Trophoblast cell (in vitro differentiated cells and primary cell): Measurements from ENCODE around the gene ZNF365.
A peak's percentile ranks its signal among the peaks of the same experiment; 100 is the strongest.

Source experiments
- DNase-seq, 2 donors: peaks; one replicate each; pipeline ENCODE4 v3.0.0-alpha.2; 2016
- H2AFZ ChIP-seq: 2 replicates; pipeline ENCODE4 v1.6.1; 2013; ENCODE audit warnings: low read length, moderate library complexity, mild to moderate bottlenecking; ENCODE audit not compliant: insufficient read depth, poor library complexity
- H2AK5ac ChIP-seq: 2 replicates; pipeline ENCODE4 v1.6.1; 2013; ENCODE audit warnings: mild to moderate bottlenecking, low read length
- H2BK120ac ChIP-seq: 2 replicates; pipeline ENCODE4 v1.6.1; 2013; ENCODE audit warnings: low read length, mild to moderate bottlenecking, moderate library complexity; ENCODE audit not compliant: insufficient read depth, poor library complexity
- H2BK12ac ChIP-seq: 2 replicates; pipeline ENCODE4 v1.6.1; 2013; ENCODE audit warnings: mild to moderate bottlenecking, low read length, moderate library complexity
- H2BK5ac ChIP-seq: 2 replicates; pipeline ENCODE4 v1.6.1; 2013; ENCODE audit warnings: low read length, low read depth, moderate library complexity, mild to moderate bottlenecking; ENCODE audit not compliant: poor library complexity
- H3K14ac ChIP-seq: 2 replicates; pipeline ENCODE4 v1.6.1; 2013; ENCODE audit warnings: mild to moderate bottlenecking, low read length
- H3K18ac ChIP-seq: 2 replicates; pipeline ENCODE4 v1.6.1; 2013; ENCODE audit warnings: mild to moderate bottlenecking, low read length
- H3K23ac ChIP-seq: 2 replicates; pipeline ENCODE4 v1.6.1; 2013; ENCODE audit warnings: low read length
- H3K27ac ChIP-seq: 2 replicates; pipeline ENCODE4 v1.5.1; 2013; ENCODE audit warnings: low read depth, mild to moderate bottlenecking, inconsistent platforms, low read length, moderate library complexity
- H3K27me3 ChIP-seq: 2 replicates; pipeline ENCODE4 v1.6.1; 2013; ENCODE audit warnings: inconsistent platforms, mild to moderate bottlenecking, low read length, moderate library complexity; ENCODE audit not compliant: insufficient read depth
- H3K36me3 ChIP-seq, 2 experiments: 1 replicate in 1 of 2; 2 replicates in 1 of 2; pipeline ENCODE4 v1.6.1; 2013; ENCODE audit warnings: low read length in 2 of 2, mild to moderate bottlenecking in 2 of 2, moderate library complexity in 1 of 2; ENCODE audit not compliant: insufficient read depth in 2 of 2, control insufficient read depth in 1 of 2
- H3K4ac ChIP-seq: 2 replicates; pipeline ENCODE4 v1.6.1; 2013; ENCODE audit warnings: low read depth, mild to moderate bottlenecking, low read length, moderate library complexity
- H3K4me1 ChIP-seq, 2 experiments: 1 replicate in 1 of 2; 2 replicates in 1 of 2; pipeline ENCODE4 v1.6.1; 2013; ENCODE audit warnings: low read length in 2 of 2, mild to moderate bottlenecking in 2 of 2, moderate library complexity in 1 of 2; ENCODE audit not compliant: insufficient read depth in 2 of 2, control insufficient read depth in 1 of 2
- H3K4me2 ChIP-seq: 2 replicates; pipeline ENCODE4 v1.6.1; 2013; ENCODE audit warnings: inconsistent platforms, mild to moderate bottlenecking, low read length, moderate library complexity
- H3K4me3 ChIP-seq: 2 replicates; pipeline ENCODE4 v1.5.1; 2013; ENCODE audit warnings: mild to moderate bottlenecking, low read depth, low read length, inconsistent platforms
- H3K79me1 ChIP-seq: one replicate; pipeline ENCODE4 v1.6.1; 2013; ENCODE audit warnings: low read length
- H3K79me2 ChIP-seq: 2 replicates; pipeline ENCODE4 v1.6.1; 2013; ENCODE audit warnings: low read length, mild to moderate bottlenecking; ENCODE audit not compliant: control insufficient read depth, insufficient read depth, poor library complexity
- H3K9ac ChIP-seq: 2 replicates; pipeline ENCODE4 v1.6.1; 2013; ENCODE audit warnings: mild to moderate bottlenecking, low read length
- H3K9me3 ChIP-seq: 2 replicates; pipeline ENCODE4 v1.6.1; 2013; ENCODE audit warnings: low read depth, mild to moderate bottlenecking, control low read depth, inconsistent platforms, low read length; ENCODE audit not compliant: insufficient read depth
- H4K12ac ChIP-seq: 2 replicates; pipeline ENCODE4 v1.6.1; 2013; ENCODE audit warnings: low read depth, mild to moderate bottlenecking, low read length, moderate library complexity
- H4K8ac ChIP-seq: 2 replicates; pipeline ENCODE4 v1.6.1; 2013; ENCODE audit warnings: low read depth, mild to moderate bottlenecking, low read length, moderate library complexity
- H4K91ac ChIP-seq: one replicate; pipeline ENCODE4 v1.6.1; 2013; ENCODE audit warnings: low read depth, mild to moderate bottlenecking, low read length, moderate library complexity
- WGBS: extraction: QIAGEN DNeasy Blood & Tissue Kit; methylation state at CpG from one replicate; pipeline ENCODE4 v1.1.7; 2013; ENCODE audit warnings: missing lambda C conversion rate; ENCODE audit not compliant: insufficient read length, insufficient coverage; ENCODE audit errors: extremely low coverage; 5-methylcytosine and 5-hydroxymethylcytosine counted together

The ZNF365 gene

GRCh38 chr10:62426600-62426999 lies 52.4 kb downstream of the ZNF365 start:
- no peak for DNase-seq
- Histone ChIP-seq H2AFZ (no peak overlapping the region), H2AK5ac (no peak overlapping the region), H2BK120ac (no peak overlapping the region), H3K23ac (no peak overlapping the region), H3K4me1 (no peaks in the 10 kb centered on the region), H3K4me3 (no peak overlapping the region), H4K91ac (no peak overlapping the region), H3K27ac (no peak overlapping the region), H3K4me2 (no peak overlapping the region), H3K9me3 (no peaks in the 10 kb centered on the region), H3K18ac (no peak overlapping the region), H3K9ac (no peak overlapping the region), H3K79me2 (no peaks in the 10 kb centered on the region), H3K27me3 (no peaks in the 10 kb centered on the region), H3K79me1 (no peaks in the 10 kb centered on the region), H4K8ac (no peak overlapping the region), H4K12ac (no peak overlapping the region), H2BK12ac (no peak overlapping the region), H3K4ac (no peak overlapping the region), H2BK5ac (no peak overlapping the region), H3K14ac (no peak overlapping the region), H3K36me3 (no peaks in the 10 kb centered on the region)
- WGBS: no CpG with 5 or more reads among the region's 3 CpGs

- Histone ChIP-seq H3K4me3 (no peak overlapping the region), H4K12ac (no peak overlapping the region), H3K79me2 (no peaks in the 10 kb centered on the region), H3K27me3 (no peaks in the 10 kb centered on the region), H2AK5ac (no peak overlapping the region), H2AFZ (no peak overlapping the region), H3K14ac (no peak overlapping the region), H4K91ac (no peak overlapping the region), H3K9ac (no peak overlapping the region), H3K9me3 (no peaks in the 10 kb centered on the region), H3K4me2 (no peak overlapping the region), H4K8ac (no peak overlapping the region), H2BK12ac (no peak overlapping the region), H2BK120ac (no peak overlapping the region), H2BK5ac (no peak overlapping the region), H3K23ac (no peak overlapping the region), H3K27ac (no peak overlapping the region), H3K36me3 (no peaks in the 10 kb centered on the region), H3K79me1 (no peaks in the 10 kb centered on the region), H3K4ac (no peak overlapping the region), H3K4me1 (no peaks in the 10 kb centered on the region), H3K18ac (no peak overlapping the region)
- no peak for DNase-seq
- WGBS: no CpG with 5 or more reads among the region's 1 CpG
These were observed 56.7 kb downstream of the ZNF365 start for GRCh38 chr10:62430881-62431280.

GRCh38 chr10:62433181-62433692 lies 59.1 kb downstream of the ZNF365 start:
- no peaks in the 10 kb centered on the region for H3K79me1 ChIP-seq
- H3K79me2 ChIP-seq: no peaks in the 10 kb centered on the region
- H3K4me1 ChIP-seq: no peaks in the 10 kb centered on the region
- no peaks in the 10 kb centered on the region for H3K36me3 ChIP-seq
- no peak overlapping the region for H4K8ac ChIP-seq
- H4K12ac ChIP-seq: no peak overlapping the region
- H3K27ac ChIP-seq: no peak overlapping the region
- no peak overlapping the region for H4K91ac ChIP-seq
- H2BK5ac ChIP-seq: no peak overlapping the region
- H3K4ac ChIP-seq: no peak overlapping the region
- no peaks in the 10 kb centered on the region for H3K27me3 ChIP-seq
- no peak overlapping the region for H2AK5ac ChIP-seq
- no peak overlapping the region for H3K14ac ChIP-seq
- H2BK12ac ChIP-seq: no peak overlapping the region
- H2AFZ ChIP-seq: no peak overlapping the region
- H2BK120ac ChIP-seq: no peak overlapping the region
- H3K4me3 ChIP-seq: no peak overlapping the region
- no CpG with 5 or more reads among the region's 5 CpGs for WGBS
- H3K9ac ChIP-seq: no peak overlapping the region
- H3K9me3 ChIP-seq: no peaks in the 10 kb centered on the region
- H3K18ac ChIP-seq: no peak overlapping the region
- H3K4me2 ChIP-seq: no peak overlapping the region
- H3K23ac ChIP-seq: no peak overlapping the region
- peak; percentile 35 to 68 for DNase-seq

- H2AFZ ChIP-seq: no peak overlapping the region
- H4K12ac ChIP-seq: no peak overlapping the region
- no peaks in the 10 kb centered on the region for H3K27me3 ChIP-seq
- H3K4me3 ChIP-seq: no peak overlapping the region
- no peaks in the 10 kb centered on the region for H3K36me3 ChIP-seq
- no peak overlapping the region for H3K27ac ChIP-seq
- H3K9me3 ChIP-seq: no peaks in the 10 kb centered on the region
- no peaks in the 10 kb centered on the region for H3K4me1 ChIP-seq
- no peak overlapping the region for H3K18ac ChIP-seq
- WGBS: no CpG with 5 or more reads among the region's 4 CpGs
- no peak overlapping the region for H3K4ac ChIP-seq
- H3K79me2 ChIP-seq: no peaks in the 10 kb centered on the region
- H2BK5ac ChIP-seq: no peak overlapping the region
- no peaks in the 10 kb centered on the region for H3K79me1 ChIP-seq
- no peak overlapping the region for H3K4me2 ChIP-seq
- DNase-seq: no peak
- H4K8ac ChIP-seq: no peak overlapping the region
- no peak overlapping the region for H2BK12ac ChIP-seq
- H3K23ac ChIP-seq: no peak overlapping the region
- no peak overlapping the region for H3K9ac ChIP-seq
- no peak overlapping the region for H2AK5ac ChIP-seq
- H2BK120ac ChIP-seq: no peak overlapping the region
- no peak overlapping the region for H3K14ac ChIP-seq
- H4K91ac ChIP-seq: no peak overlapping the region
These were observed 59.7 kb downstream of the ZNF365 start for GRCh38 chr10:62433901-62434300.
